Testis (tissue), 2 donors: ENCODE data around the gene HRAS.

ENCODE experiments used
- CTCF ChIP-seq, 3 experiments: fragments of 450-650 bp in 2 of 3; fragments of 200-600 bp in 1 of 3; sonication (generic) in 1 of 3; IDR thresholded peaks; one replicate each; pipeline ENCODE4 v1.5.1; 2016 to 2019; ENCODE audit warnings: antibody characterized with exemption in 3 of 3, mild to moderate bottlenecking in 2 of 3, moderate library complexity in 1 of 3
- POLR2A ChIP-seq: fragments of 450-650 bp; IDR thresholded peaks from one replicate; pipeline ENCODE4 v1.6.1; 2017; ENCODE audit warnings: antibody characterized with exemption, mild to moderate bottlenecking, moderate library complexity

GRCh38 chr11:559712-560304 is 24.4 kb upstream of the HRAS start:
- TF ChIP-seq POLR2A (no peak), CTCF (IDR thresholded peaks at IDR 0.05) (no peak)
